ENCODE measurements around the gene HOXA10.

DNA sequence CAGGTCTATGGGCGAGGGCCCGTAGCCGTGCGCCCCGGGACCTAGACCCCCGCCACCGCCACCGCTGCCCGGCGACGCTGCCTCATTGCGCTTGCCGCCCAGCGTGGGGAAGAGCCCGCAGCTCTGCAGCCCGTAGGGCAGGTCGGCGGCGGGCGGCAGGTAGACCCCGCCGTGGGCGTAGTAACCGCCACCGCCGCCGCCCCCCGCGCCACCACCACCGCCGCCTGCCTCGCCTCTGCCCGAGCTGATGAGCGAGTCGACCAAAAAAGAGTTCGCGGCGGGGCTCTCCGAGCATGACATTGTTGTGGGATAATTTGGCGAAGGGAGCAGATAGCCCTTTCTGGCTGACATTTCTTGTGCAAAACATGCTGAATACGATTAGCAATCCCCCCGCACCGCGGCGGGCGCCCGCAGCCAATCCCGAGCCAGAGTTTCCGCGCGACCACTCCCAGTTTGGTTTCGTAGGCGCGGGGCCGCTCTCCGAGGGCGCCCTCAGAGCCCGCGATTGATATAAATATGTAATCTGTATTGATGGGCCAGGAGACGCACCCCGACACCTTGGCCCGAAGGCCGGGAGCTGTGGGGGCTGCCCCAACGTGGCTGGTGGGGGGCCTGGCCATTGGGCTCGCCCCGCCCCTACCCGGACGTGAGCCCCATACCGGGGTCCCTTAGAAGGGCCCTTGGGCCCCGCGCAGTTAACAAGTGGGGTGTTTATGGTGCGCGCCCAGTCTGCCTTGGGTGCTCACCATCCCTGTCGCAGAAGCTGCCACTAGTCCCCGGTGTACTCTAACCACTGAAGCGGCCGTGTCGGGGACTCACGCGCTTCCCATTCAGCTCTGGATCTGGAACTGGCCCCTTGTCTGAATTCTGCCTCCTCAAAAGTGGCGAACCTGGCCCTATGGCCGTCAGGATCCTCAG, at the start of gene HOXA10:
- TF ChIP-seq, protein P1, sequence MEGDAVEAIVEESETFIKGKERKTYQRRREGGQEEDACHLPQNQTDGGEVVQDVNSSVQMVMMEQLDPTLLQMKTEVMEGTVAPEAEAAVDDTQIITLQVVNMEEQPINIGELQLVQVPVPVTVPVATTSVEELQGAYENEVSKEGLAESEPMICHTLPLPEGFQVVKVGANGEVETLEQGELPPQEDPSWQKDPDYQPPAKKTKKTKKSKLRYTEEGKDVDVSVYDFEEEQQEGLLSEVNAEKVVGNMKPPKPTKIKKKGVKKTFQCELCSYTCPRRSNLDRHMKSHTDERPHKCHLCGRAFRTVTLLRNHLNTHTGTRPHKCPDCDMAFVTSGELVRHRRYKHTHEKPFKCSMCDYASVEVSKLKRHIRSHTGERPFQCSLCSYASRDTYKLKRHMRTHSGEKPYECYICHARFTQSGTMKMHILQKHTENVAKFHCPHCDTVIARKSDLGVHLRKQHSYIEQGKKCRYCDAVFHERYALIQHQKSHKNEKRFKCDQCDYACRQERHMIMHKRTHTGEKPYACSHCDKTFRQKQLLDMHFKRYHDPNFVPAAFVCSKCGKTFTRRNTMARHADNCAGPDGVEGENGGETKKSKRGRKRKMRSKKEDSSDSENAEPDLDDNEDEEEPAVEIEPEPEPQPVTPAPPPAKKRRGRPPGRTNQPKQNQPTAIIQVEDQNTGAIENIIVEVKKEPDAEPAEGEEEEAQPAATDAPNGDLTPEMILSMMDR (conservative IDR thresholded peaks at IDR 0.05; ENCODE audit: low read depth, low read length), result no peak
- peak; percentile 33 for TF ChIP-seq EZH2 (IDR thresholded peaks at IDR 0.05; ENCODE audit: borderline replicate concordance, low read depth, low read length, poor library complexity, severe bottlenecking)
